ENCODE results near the gene ASAP3. TPM values are rescaled to one million over a fixed set of nuclear protein-coding genes. Genes with fewer than 3 reads are reported as not detected.
A peak's percentile ranks its signal among the peaks of the same experiment; 100 is the strongest.

The ASAP3 gene
- 37.6 TPM for total RNA-seq
- long read RNA-seq, full-length matches to known transcripts, result 5 of 40 reads
- long read RNA-seq, partial matches to known transcripts, result 26 of 40 reads
- long read RNA-seq, other reads (novel, unspliced or antisense), result 9 of 40 reads

DNA sequence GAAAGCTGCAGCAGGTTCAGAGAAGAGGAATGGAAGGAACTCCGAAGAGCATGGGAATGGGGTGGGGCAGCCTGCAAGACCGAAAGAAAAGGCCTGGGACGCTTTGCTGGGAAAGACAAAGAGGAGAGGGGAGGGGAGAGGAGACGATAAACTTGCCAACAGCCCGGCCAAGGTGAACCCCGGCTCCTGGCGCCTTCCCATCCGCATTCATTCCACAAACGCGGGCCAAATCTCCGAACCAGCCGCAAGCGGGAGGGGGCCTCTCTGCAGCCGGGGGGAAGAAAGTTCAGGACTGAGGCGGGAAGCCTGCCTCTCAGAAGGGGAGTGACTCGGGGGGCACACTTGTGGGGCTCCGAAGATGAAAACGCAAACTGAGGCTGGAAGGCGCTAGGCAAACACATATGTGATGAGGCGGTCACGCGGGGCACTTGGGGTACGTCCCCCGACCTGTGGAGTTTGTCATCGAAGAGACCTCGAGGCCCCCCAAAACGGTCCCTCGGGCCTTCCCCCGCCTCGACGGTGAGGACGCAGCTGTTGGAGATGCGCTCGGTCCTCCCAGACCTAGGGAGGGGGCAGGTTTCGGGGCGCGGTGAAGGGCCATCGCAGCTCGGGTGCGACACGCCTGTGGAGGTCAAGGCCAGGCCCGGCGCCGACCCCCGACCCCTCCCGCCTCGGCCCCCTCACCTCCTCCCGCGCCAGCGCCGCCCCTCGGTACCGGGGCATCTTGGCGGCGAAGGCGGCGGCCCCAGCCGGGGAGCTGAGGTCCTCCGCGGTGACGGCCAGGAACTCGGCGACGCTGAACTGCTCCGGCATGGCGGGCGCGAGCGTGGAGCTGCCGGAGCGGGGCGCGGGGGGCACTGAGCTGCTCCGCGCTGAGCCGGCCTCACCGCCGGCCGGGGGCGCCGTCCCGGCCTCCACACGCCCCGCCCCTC, at the start of gene ASAP3:
Gene ASAP3, minus strand, starts transcription at position 859 of the 932 bp plus-strand sequence. Its CDS starts 46 bp downstream, at position 813.
- peak; percentile 90 for DNase-seq (ENCODE audit: low spot score)

DNA sequence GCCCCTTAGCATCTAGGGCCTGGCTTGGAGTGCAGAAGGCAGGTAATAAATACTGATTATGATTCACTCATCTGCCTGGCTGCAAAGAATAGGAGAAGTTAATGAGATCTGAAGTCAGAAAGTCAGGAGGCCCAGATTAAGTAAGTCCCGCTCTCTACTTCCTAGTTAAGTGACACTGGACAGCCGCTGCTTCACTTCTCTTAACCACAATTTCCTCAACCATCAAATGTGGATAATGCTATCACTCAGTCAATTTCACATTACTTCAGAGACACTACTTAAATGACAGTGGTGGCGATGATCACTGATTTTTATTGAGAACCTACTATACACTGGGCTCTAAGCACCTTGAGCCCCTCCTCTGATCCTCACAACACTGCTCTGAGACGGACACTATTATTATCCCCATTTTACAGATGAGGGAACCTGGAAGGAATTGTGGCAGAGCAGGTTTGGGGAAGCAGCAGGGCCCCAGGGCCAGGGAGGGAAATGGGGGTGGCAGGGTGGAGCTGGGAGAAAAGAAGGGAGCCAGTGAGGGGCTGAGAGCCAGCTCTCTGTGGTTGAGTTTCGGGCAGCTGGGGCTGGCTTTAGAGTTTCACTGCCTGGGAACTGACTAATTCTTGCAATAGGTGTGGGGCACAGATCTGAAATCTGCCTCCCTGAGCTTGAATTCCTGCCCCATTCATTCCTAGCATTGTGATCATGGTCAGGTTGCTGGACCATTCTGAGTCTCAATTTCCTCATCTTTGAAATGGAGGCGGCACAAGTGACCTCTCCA, 49.5 kb upstream of the ASAP3 start:
- DNase-seq (ENCODE audit: low spot score), result no peak

DNA sequence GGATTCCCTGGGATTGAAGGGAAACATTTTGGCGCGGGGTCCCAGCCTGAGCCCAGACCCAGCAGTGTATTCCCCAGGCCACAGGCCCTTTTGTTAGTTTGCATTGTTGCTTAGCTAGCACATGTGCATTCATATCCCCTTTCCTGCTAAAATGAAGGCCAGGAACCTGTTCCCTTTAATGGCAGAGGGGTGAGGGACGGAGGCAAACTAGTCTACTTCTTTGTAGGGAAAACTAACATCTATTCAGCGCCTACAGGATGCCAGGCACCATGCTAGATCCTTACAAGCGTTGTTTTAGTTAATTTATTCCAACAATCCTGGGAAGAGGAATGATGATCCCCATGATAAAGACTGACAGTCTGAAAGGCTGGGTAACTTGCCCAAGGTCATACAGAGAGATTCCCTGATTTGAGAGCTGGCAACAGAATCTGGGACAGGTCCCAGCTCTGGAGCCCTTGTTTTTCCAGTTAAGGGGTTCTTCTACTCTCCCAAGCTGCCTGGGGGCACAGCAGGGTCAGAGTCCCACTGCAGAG, 47.6 kb upstream of the ASAP3 start:
- no peak for DNase-seq (ENCODE audit: low spot score)

DNA sequence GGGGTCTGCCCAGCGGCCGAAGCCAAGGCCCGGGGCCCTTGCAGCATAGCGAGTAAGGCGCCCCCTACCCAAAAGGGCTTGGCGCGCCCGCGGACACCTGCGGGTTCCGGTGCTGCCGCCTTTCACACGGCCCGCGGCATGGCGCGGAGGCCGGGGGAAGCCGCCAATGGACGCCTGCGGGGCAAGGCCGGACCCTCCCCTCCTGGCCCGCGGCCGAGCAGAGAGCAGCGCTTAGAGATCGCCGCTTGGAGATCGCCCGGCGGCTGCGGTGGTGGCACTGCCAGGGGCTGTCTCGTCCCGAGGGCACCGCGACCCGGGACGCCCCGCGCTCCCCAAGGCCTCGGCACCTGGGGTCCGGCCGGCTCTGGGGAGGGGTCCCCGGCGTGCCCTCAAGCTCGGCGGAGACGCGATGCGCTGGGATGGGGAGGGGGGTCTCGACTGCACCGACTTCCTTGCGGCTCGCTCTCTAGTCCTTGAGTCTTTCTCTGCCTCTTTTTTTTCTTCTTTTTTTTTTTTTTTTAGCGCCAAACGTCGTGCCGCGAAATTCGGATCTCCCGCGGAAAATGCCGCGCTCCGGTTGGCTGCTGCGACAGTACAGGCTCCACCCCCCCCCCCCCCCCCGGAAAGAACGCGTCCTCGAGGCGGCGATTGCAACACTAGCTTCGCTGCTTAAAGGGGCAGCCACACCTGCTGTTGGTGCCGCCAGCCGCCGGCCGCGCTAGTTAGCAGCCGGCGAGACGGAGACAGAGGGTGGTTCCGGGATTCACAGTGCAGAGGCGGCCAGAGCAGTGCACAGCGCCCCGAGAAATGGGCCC, 47.0 kb upstream of the ASAP3 start, which contains the start of gene E2F2:
Gene E2F2, minus strand, starts transcription at position 487 of the 815 bp plus-strand sequence. Its CDS starts 440 bp downstream, at position 47.
- peak; percentile 93 for DNase-seq (ENCODE audit: low spot score)

DNA sequence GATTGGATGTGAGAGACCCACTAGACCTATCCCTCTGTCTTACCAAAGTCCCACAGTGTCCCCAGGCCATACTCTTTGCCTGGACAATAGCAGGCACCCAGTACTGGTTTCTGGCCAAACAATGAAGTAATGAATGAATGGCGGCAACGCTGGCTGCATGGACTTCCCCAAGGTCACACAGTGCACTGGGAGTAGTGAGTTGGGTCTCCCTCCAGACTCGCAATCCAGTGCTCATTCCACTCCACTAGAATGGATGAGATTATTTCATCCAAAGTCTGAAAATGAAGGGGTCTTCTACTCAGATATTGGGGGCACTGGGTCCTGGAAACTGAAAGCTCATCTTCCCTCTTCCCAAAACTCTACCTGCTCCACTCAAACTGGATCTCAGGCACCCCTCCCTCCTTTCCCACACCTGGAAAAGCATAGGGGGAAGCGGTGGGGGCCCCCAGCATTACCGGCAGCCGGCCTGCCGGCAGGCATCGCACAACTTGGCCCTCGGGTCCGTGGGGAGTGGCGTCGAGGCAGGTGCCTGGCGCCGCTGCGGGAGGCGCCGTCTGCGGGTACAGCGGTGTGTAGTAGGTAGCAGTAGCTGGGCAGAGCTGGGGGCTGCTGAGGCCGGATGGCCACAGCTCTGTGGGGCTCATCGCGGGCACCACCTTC, 46.2 kb upstream of the ASAP3 start:
- DNase-seq (ENCODE audit: low spot score), result no peak

DNA sequence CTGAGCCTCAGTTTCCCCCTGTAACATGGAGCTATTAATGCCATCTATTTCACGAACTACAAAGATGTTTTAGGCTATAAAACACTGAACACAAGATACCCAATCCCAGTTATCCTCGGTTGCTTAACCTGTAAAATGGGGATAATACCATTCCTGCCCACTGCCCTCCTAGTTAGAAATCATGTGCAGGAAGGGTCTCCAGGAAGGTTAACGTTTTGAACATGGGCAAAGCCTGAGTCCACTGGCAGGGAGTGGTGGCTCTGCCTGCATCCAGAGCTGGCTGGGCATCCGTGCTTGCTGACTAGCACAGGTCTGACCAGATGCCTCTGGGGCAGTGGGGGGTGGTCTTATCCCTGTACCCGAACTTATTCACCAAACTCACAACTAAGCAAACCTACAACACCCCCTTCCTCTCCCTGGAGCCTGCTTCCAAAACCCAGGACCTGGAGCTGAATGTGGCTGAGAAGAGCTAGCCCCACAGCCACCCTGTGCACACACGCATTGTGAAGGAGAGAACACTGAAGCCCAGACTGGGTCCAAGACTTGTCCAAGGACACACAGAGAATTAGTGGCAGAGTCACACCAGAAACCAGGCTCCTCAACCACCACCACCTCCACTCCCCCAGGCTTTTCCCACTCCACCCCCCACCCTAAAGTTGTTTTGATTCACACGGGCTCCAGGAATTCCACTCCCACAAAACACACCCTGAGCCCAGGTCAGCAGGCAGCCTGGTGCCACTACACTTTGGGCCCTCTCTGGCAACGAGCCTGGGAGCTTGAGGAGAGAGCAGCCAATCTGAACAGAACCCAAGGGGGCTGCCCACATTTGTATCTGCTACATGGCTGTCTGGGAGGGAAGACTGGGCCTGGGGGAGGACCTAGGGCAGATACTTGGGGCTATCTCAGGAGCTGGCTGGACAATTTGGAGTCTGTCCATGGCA, 45.4 kb upstream of the ASAP3 start:
- no peak for DNase-seq (ENCODE audit: low spot score)

DNA sequence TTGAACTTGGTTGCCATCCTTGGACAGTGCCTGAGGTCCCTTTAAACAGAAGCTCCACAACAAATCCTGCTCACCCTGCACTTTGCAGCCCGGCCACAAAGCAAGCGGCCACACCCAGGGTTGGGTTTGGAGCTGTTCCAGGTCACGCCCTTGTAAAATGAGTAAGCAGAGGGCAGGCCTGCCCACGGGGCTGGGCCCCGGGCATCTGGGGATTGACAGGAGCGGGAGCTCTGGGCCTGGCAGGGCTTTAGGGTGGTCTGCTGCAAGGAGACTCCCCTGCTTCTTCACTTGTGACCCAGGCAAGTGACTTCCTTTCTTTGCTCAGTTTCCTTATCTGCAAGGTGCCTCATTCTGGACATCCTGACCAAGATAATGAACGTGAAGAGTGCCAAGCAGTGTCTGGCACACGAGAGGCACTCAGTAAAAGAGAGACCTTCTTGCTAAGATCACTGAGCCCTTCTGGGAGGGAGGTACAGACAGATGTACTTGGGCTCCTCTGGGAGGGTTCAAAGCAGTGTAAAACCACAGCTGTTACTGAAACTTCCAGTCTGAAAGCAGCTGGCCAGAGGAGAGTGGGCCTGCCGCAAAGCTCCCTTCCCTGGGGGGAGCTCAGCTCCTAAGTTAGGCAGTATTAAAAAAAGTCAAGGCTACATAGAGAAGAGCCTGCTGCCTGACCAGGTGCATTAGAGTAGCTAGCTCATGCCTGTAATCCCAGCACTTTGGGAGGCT, 44.4 kb upstream of the ASAP3 start:
- DNase-seq (ENCODE audit: low spot score), result peak; percentile 95

DNA sequence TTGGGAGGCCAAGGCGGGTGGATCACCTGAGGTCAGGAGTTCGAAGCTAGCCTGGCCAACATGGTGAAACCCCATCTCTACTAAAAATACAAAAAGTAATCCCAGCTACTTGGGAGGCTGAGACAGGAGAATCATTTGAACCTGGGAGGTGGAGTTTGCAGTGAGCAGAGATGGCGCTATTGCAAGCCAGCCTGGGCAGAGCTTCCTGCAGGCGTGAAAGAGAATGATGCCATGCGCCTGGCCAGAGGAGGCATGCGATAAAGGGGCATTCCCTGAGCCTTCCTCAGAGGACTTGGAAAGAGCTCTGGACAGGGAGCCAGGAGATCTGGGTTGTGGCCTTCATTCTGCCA, 43.9 kb upstream of the ASAP3 start:
- DNase-seq (ENCODE audit: low spot score), result no peak

DNA sequence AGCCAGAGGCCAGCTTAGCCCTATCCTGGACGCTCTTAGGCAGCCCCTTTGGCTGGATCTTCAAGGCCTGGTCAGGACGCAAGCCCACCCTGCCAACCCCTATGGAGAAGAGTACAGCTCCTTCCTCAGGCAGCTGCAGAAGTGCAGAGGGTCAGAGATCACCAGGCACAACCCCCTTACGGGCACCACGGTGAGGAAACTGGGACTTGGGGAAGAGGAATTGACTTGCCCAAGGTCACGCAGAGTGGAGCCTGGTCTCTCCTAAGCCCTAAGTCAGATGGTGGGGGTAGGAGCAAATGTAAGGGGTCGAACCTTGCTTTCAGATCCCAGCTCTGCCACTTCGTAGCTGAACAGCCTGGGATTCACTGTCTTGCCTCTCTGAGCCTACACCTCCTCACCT, 43.4 kb upstream of the ASAP3 start:
- DNase-seq (ENCODE audit: low spot score), result no peak

DNA sequence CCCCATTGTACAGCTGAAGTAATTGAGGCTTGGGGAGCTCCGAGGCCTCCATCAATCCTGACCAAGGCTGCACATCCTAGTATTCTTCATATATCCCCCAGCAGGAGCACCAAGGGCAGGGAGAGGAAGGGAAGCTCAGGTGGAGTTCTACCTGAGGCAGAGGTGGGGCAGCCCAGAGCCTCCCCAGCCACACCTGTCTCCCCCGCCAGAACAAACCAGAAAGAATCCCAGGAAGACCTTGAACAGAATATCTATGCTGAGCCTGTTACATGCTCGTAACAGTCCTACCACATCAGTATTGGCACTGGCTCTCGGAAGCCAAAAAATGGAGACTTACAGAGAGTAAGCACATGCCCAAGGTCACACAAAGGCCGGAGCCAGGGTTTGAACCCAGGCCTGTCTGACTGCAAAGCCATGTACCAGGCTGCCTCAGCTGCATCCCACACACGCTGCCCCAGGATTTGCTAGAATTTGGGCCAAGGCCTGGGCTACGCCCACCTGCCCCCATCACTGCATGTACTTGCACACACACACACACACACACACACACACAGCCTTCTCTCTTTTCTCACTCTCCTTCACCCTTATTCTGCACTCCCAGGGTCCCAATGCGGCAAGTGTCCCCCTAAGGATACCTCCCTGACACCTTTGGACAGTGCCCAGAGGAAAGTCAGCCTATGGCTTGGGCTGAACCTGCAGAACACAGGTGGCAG, 42.5 kb upstream of the ASAP3 start:
- DNase-seq (ENCODE audit: low spot score), result no peak

DNA sequence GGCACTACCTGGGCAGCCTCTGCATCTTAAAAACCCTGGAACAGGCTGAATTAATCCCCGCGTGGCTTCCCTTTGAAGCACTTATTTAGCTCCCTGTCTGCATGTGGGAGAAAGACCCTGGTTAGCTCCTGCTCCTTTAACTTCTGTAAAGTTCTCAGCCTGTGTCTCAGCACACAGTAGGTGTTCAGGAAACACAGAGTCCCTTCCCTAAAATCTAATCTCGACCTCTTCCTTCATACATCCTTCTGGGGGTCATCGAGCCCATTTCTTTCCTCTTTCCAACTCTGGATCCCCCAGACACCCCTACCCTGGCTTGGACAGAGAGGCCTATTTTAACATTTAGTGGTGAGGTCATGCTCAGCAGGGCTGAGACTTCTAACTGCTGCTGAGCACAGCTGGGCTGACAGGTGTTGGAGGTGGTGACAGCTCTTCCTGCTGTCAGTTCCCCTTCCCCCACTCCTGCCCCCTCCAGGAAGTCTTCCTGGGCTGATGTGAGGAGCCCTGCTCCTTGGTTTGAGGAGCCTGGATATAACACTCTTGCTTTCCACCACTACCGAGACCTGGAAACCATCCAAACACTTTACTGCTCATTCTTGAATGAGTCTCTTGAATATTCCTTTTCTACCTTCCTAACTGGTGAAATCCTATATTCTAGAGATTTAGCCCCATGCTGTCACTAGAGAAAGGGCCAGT, 41.7 kb upstream of the ASAP3 start:
- DNase-seq (ENCODE audit: low spot score), result no peak

DNA sequence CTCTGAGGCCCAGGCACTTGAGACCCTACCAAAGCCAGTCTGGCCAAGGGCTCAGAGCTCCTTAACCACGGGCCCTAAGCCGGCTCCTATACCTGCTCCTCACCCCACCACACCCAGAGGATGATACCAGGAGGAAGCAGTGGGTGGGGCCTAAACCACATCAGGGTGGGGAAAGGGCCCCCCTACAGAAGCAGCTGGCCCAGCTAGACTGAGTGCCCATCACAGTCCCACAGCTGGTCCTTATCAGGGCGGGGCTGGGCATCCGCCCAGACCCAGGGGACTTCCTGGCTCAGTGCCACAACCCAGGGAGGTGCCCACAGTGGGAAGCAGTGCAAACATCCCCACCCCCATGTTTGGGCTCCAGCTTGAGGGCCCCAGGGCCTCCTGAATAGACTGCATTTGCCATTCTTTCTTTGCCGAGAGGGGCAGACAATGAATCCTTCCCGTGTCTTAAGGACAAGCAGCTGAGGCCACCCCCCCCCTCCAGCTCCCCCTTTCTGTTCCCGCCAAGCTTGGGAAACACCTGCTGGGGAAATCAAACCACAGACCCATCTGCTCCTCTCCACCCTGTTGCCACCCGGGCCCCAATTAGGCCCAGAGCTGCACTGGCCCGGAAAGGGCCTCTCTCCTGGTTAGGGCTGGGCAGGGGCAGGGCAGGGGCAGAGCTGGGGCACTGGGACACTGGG, 40.9 kb upstream of the ASAP3 start:
- DNase-seq (ENCODE audit: low spot score), result no peak

DNA sequence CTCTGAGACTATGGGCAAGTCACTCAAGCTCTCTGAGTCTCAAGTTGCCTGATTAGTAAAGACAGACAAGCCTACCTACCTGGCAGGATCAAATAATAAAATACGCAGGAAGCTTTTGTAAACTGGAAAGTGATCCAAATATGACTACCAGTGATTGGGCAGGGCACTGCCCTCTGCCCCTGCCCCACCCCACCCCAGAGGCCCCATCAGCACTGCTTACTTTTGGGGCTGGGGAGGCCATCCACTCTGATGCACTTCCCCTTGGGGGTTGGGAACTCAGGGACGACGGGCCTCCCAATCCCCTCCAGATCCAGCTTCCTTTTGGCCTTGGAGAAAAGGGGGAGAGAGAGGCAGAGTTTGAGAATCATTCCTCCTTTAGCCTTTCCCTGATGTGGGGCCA, 40.2 kb upstream of the ASAP3 start:
- no peak for DNase-seq (ENCODE audit: low spot score)

DNA sequence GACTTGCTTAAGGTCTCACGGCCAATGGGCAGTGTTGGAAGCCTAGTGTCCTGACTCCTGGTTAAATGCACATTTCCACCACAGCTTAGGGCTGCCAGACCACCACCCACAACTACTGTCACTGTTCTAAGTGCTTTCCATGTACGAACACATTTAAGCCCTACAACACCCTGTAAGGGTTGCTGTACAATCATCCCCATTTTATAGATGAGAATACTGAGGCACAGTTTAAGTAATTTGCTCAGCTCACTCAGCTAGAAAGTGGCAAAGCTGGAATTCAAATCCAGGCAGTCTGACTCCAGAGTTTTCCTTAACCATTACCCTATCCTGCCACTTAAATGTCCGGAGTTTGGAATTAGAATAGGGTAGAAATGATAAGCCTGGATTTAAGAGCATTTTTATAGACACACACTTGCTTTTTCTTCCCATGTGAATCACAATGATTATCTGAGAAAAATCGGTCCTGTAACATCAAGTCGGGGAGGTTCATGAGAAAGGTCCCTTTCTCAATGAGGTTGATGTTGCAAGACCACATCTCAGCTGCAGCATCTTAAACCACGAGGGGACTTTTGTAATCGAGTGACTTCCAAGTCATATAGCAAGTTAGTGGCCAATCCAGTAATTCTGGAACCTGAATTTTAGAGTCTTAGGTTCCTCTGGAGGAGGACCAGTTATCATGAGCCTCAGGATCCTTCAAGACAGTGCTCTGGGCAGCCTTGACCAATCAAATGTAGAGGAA, 38.4 kb upstream of the ASAP3 start:
- DNase-seq (ENCODE audit: low spot score), result no peak

DNA sequence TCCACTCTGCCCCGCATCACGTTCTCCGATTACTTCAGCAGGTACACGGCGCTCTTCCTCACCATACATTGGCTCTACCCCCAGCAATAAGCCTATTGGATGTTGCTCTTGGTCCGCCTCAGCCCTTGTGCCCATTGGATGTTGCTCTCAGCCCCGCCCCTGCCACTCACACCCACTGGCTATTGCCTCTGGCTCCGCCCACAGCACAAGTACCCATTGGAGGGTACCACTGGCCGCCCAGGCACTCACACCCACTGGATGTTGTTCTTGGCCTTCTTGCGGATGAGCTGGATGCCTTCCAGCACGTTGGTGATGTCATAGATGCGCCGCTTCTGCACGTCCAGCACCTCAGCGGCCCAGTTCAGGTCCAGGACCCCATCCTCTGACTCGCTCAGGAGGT, 37.6 kb upstream of the ASAP3 start:
- DNase-seq (ENCODE audit: low spot score), result no peak

DNA sequence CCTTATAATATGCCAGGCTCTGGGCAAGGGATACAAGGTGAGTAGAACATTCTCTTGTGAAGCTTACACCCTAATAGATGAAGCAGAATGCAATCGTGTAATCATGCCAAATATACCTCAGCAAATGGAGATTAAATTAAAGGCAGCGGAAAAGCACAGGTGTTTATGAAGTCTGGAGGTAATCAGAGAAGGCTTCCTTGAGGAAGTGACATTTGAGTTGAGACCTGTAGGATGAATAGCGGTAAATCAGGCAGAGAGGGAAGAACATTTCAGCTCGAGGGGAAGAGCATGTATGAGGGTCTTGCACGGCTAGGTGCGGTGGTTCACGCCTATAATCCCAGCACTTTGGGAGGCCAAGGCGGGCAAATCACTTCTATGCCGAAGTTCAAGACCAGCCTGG, 33.6 kb upstream of the ASAP3 start:
- DNase-seq (ENCODE audit: low spot score), result no peak
